ENCODE measurements around the gene GADD45G.

Gene GADD45G

DNA sequence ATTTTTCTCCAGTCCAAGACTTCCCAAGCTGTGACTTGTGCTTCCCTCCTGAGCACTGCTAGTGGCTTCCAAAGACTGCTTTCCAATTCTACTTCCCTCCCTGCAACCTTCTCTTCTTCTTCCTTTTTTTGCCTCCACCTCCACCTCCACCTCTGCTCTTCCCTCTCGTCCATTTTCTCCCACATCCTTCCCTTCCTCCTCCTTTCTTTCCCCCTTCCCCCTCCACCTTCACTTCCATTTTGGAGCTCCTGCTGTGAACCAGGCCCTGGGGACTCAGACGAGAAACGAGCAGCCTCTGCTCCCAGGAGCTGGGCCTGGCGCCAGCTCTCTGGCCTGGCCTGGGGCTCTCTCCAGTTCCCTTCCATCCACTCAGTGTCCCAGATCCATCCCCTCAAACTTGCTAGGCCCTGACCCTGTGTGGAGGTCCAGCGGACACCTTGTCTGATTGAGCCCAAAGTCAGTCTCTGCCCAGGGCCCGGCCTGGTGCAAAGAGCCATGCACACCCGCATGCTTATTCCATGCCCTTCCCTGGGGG is 5.6 kb downstream of the GADD45G start:
- DNase-seq (ENCODE audit: low read depth): no peak
- H3K4me3 ChIP-seq (replicated peaks; ENCODE audit: low read depth, low read length): no peak overlapping the region
- TF ChIP-seq, protein P1, sequence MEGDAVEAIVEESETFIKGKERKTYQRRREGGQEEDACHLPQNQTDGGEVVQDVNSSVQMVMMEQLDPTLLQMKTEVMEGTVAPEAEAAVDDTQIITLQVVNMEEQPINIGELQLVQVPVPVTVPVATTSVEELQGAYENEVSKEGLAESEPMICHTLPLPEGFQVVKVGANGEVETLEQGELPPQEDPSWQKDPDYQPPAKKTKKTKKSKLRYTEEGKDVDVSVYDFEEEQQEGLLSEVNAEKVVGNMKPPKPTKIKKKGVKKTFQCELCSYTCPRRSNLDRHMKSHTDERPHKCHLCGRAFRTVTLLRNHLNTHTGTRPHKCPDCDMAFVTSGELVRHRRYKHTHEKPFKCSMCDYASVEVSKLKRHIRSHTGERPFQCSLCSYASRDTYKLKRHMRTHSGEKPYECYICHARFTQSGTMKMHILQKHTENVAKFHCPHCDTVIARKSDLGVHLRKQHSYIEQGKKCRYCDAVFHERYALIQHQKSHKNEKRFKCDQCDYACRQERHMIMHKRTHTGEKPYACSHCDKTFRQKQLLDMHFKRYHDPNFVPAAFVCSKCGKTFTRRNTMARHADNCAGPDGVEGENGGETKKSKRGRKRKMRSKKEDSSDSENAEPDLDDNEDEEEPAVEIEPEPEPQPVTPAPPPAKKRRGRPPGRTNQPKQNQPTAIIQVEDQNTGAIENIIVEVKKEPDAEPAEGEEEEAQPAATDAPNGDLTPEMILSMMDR (IDR thresholded peaks at IDR 0.05; ENCODE audit: low read length, missing control alignments): no peak

DNA sequence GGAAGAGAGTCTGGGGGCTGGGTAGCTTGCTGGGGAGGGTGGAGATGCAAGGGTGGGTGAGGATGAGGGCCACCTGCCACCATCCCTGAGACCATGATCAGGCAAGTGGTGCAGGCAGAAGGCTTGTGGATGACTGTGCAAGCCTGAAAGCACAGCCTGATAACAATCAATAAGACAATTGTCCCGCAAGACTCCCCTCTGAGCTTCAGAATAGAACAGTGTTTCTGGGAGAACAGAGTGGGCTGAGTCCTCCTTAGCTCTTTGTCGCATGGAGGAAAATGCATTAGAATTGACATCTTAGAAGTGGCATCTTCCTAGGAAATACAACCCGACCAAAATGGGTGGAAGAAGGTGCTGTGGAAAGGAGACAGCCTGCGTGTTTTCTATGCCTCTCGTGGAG is 6.6 kb downstream of the GADD45G start:
- no peak overlapping the region for H3K4me3 ChIP-seq (replicated peaks; ENCODE audit: low read depth, low read length)
- DNase-seq (ENCODE audit: low read depth): no peak
- TF ChIP-seq, protein P1 (IDR thresholded peaks at IDR 0.05; ENCODE audit: low read length, missing control alignments): no peak

DNA sequence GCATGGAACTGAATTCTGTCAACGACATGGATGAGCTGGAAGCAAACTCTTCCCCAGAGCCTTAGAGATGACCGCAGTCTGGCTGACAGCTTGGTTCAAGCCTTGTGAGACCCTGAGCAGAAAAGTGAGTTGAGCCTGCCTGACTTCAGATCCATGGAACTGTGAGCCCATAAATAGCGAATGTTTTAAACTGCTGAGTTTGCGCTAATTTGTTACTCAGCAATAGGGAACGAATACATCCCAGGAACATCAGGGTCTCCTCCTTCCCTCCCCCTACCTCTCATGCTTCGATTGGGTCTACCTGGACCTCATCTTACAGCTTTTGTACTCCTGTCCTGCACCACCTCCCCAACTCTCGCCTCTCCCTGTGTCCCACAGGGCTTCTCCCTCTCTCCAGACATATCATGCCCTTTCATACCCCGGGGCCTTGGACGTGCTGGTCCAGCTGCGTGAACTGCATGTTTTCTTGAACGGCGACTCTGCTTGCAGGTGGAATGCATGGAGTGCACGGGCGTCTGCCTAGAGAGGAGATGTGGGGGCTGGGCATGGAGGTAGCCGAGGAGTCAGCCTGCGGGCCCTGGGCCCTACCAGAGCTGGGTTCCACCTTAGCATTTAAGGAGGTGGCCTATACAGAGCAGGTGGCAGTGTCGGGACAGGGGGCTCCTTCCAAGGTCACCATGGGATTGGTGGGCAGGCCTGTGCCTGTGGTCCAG is 7.9 kb downstream of the GADD45G start:
- DNase-seq (ENCODE audit: low read depth): no peak
- H3K4me3 ChIP-seq (replicated peaks; ENCODE audit: low read depth, low read length): no peak overlapping the region
- TF ChIP-seq, protein P1 (IDR thresholded peaks at IDR 0.05; ENCODE audit: low read length, missing control alignments): no peak

DNA sequence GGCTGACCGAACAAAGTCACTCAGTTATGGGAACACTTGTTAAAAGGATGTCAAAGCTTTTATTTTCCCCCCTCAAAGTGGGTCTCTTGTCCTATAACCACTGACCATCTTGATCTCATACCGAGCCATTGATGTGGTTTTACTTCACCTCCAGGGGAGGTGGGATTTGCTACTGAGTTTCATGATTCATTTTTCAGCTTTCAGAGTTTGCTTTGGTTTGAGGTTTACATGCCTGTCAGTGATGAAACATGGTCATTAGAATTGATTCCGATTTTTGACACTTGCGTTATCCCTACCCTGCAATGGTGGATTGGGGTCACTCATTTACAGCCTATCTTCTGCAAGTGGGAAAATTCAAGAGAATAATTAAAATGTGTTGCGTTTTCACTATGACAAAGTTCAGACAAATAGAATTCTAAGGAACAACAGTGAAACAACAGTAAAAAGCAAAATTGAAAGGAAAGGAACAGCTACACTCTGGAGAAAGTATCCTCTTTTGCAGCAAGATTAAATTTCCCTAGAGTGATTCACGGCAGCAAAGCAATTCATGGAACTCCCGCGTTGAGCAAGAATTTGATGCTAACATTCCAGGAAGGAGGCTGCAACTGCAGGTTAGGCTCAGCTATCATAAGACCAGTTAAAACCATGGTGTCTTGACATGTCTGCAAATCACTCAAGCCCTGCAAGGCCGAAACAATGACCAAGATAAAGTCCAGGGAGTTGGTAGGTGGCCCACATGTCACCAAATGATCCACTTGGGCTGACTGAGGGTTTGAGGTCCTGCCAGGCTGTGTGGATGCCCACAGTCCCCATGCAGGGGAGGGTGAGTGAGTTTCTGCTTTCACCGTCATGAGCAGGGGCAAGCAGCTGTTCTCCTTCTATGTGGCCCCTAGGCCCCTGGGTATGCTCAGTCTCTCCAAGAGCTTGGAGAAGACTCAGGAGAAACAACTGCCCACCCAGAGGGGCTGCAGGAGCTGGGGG is 9.4 kb downstream of the GADD45G start:
- no peak for DNase-seq (ENCODE audit: low read depth)
- TF ChIP-seq, protein P1 (IDR thresholded peaks at IDR 0.05; ENCODE audit: low read length, missing control alignments): no peak
- H3K4me3 ChIP-seq (replicated peaks; ENCODE audit: low read depth, low read length): no peak overlapping the region

DNA sequence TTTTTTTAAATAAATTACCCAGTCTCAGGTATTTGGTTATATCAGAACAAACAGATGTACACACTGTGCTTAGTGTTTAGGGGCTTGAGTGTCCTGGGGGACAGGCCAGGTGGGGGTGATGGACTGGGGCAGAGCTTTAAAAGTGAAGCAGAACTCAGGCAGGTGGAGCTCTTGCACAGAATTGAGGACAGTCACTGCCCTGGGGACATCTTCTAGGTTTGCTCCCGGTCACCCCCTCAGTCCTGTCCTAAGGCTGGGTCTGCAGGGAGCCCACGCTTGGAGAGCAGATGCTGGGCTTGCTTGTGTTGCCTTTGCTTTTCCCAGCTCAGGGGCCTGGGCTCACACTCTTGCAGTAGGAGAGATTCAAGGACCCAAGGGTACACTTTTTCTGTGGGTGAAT is 10.8 kb downstream of the GADD45G start:
- H3K4me3 ChIP-seq (replicated peaks; ENCODE audit: low read depth, low read length): no peak overlapping the region
- TF ChIP-seq, protein P1 (IDR thresholded peaks at IDR 0.05; ENCODE audit: low read length, missing control alignments): no peak
- no peak for DNase-seq (ENCODE audit: low read depth)

DNA sequence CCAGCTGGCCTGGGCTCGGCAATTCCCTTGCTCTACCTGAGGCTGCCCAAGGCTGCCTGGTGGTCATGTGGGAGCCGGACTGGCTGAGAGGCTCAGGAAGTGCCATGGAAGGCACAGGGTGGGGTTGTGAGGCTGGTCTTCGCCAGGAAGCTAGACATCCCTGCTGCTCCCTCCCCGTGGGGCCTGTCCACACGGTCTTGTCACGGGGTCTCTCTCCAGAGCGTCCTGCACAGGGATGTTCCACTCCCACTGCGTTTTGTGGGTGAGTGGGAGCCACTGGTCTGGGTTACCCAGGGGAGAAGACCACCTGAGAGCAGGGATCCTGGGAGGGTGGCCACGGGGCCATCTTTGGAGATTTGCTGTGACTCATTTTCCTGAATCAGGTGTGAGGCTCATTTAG is 11.6 kb downstream of the GADD45G start:
- DNase-seq (ENCODE audit: low read depth): no peak
- TF ChIP-seq, protein P1 (IDR thresholded peaks at IDR 0.05; ENCODE audit: low read length, missing control alignments): no peak
- no peak overlapping the region for H3K4me3 ChIP-seq (replicated peaks; ENCODE audit: low read depth, low read length)

Data from fibroblast of pulmonary artery (primary cell).